ENCODE results near the gene SLIT3.

DNA sequence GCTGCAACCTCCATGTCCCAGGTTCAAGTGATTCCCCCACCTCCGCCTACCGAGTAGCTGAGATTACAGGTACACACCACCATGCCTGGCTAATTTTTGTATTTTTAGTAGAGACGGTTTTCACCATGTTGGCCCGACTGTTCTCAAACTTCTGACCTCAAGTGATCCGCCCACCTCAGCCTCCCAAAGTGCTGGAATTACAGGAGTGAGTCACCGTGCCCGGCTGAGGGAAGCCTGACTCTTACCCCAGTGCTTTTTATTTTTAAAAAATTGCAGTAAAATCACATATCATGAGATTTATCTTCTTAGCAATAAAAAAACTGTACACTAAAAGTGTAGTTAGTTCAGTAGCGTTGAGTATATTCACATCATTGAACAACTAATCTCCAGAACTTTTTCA is 105.3 kb downstream of the SLIT3 start:
- TF ChIP-seq, protein P1, sequence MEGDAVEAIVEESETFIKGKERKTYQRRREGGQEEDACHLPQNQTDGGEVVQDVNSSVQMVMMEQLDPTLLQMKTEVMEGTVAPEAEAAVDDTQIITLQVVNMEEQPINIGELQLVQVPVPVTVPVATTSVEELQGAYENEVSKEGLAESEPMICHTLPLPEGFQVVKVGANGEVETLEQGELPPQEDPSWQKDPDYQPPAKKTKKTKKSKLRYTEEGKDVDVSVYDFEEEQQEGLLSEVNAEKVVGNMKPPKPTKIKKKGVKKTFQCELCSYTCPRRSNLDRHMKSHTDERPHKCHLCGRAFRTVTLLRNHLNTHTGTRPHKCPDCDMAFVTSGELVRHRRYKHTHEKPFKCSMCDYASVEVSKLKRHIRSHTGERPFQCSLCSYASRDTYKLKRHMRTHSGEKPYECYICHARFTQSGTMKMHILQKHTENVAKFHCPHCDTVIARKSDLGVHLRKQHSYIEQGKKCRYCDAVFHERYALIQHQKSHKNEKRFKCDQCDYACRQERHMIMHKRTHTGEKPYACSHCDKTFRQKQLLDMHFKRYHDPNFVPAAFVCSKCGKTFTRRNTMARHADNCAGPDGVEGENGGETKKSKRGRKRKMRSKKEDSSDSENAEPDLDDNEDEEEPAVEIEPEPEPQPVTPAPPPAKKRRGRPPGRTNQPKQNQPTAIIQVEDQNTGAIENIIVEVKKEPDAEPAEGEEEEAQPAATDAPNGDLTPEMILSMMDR (conservative IDR thresholded peaks at IDR 0.05; ENCODE audit: low read length), result no peak
- TF ChIP-seq EZH2phosphoT487 (IDR thresholded peaks at IDR 0.05; ENCODE audit: borderline replicate concordance), result no peak

Data from Loucy (cell line).